ENCODE data around the gene MAGI1.
"Not testable (repeated sequence)": the region's sequence is repeated elsewhere in the genome, so short reads cannot be mapped to it uniquely, and the experiment has no call there.

MAGI1 gene

DNA sequence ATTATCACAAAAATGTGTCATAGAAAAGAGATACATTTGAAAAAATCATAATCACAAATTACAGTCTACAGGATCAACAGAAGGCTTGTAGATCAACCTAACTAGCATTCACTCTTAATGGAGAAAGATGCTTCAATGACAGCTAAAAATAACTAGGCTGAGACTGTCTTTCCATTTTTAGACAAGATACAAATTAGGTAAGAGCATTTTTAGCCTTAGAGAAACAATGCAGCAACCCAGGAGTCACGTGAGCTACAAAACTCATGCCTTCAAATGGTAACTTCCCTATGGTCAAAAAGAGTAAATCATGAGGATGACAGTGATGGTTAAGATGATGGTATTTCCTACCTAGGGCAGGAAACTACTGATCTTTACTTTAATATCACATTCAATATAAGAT lies 415.4 kb downstream of the MAGI1 start:
- H3K4me3 ChIP-seq (ENCODE audit: low read length): no peak overlapping the region
- no peak overlapping the region for H3K9ac ChIP-seq (ENCODE audit: low read length)
- no peaks in the 10 kb centered on the region for H3K36me3 ChIP-seq (ENCODE audit: control insufficient read depth, insufficient read depth, low read length)
- no peaks in the 10 kb centered on the region for H3K27me3 ChIP-seq (ENCODE audit: control insufficient read depth, insufficient read depth, low read length)
- H3K4me1 ChIP-seq (ENCODE audit: control insufficient read depth, insufficient read depth, low read length): no peaks in the 10 kb centered on the region
- no peak overlapping the region for H3K27ac ChIP-seq (ENCODE audit: low read depth, low read length)

DNA sequence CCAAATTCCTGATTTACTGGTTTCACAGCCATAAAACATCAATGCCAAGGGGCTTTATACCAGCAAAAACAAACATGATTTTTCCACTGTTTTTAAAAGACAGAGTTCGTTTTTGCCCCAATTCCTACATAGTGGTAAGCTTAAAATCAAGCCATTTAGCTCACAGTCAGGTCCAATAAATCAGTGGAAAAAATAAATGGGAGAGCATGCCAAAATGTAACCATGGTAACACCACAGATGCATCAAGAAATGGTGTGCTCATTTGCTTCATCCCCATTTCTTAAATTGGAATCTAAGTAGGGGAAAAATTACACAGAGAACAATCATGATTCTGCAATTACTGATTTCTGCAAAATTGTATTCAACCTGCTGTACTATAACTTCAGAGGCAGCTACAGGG lies 418.8 kb downstream of the MAGI1 start:
- no peak overlapping the region for H3K27ac ChIP-seq (ENCODE audit: low read depth, low read length)
- no peak overlapping the region for H3K4me3 ChIP-seq (ENCODE audit: low read length)
- no peaks in the 10 kb centered on the region for H3K36me3 ChIP-seq (ENCODE audit: control insufficient read depth, insufficient read depth, low read length)
- no peaks in the 10 kb centered on the region for H3K4me1 ChIP-seq (ENCODE audit: control insufficient read depth, insufficient read depth, low read length)
- no peaks in the 10 kb centered on the region for H3K27me3 ChIP-seq (ENCODE audit: control insufficient read depth, insufficient read depth, low read length)
- no peak overlapping the region for H3K9ac ChIP-seq (ENCODE audit: low read length)

GRCh38 chr3:65619451-65619881 lies 419.3 kb downstream of the MAGI1 start:
- no peaks in the 10 kb centered on the region for H3K36me3 ChIP-seq (ENCODE audit: control insufficient read depth, insufficient read depth, low read length)
- H3K9ac ChIP-seq (ENCODE audit: low read length): no peak overlapping the region
- no peak overlapping the region for H3K4me3 ChIP-seq (ENCODE audit: low read length)
- H3K4me1 ChIP-seq (ENCODE audit: control insufficient read depth, insufficient read depth, low read length): no peaks in the 10 kb centered on the region
- H3K27ac ChIP-seq (ENCODE audit: low read depth, low read length): no peak overlapping the region
- no peaks in the 10 kb centered on the region for H3K27me3 ChIP-seq (ENCODE audit: control insufficient read depth, insufficient read depth, low read length)

DNA sequence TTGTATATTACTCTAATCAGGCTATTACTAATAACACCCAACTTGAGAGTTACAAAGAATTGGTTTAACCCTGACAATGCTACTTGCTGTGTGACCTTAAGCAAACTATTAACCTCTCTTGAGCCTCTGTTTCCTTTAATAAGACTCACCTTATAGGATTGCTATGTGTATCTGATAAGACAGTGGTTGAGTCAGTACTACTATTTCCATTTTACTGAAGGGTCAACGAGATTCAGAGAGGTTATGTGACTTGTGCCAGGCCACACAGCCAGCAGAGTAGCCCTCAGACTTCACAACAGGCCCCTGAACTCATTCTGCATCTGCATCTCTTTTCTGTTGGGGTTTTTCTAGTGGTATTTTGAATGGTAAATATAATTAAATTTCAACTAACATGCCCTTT lies 420.1 kb downstream of the MAGI1 start:
- Histone ChIP-seq H3K9ac (ENCODE audit: low read length) (no peak overlapping the region), H3K27me3 (ENCODE audit: control insufficient read depth, insufficient read depth, low read length) (no peaks in the 10 kb centered on the region), H3K36me3 (ENCODE audit: control insufficient read depth, insufficient read depth, low read length) (no peaks in the 10 kb centered on the region), H3K27ac (ENCODE audit: low read depth, low read length) (no peak overlapping the region), H3K4me1 (ENCODE audit: control insufficient read depth, insufficient read depth, low read length) (no peaks in the 10 kb centered on the region), H3K4me3 (ENCODE audit: low read length) (no peak overlapping the region)

DNA sequence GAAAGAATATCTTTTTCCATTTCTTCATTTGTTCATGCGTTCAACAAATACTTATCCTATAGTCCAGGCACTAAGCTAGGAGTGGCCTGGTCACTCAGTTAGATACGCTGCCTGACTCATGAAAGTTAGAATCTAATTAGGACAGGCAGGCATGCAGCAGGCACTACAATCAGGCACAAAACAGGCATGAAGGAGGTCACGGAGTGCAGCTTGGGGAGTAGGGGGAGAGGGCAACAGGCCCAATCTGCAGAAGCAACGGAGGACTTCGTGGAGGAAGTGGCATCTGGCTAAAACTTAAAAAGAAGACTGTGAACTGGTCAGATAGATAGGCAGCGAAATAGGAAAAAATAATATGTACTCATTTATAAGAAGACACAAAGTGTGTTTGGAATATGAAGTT lies 420.9 kb downstream of the MAGI1 start:
- Histone ChIP-seq H3K27me3 (ENCODE audit: control insufficient read depth, insufficient read depth, low read length) (no peaks in the 10 kb centered on the region), H3K9ac (ENCODE audit: low read length) (no peak overlapping the region), H3K4me1 (ENCODE audit: control insufficient read depth, insufficient read depth, low read length) (no peaks in the 10 kb centered on the region), H3K4me3 (ENCODE audit: low read length) (no peak overlapping the region), H3K27ac (ENCODE audit: low read depth, low read length) (no peak overlapping the region), H3K36me3 (ENCODE audit: control insufficient read depth, insufficient read depth, low read length) (no peaks in the 10 kb centered on the region)

DNA sequence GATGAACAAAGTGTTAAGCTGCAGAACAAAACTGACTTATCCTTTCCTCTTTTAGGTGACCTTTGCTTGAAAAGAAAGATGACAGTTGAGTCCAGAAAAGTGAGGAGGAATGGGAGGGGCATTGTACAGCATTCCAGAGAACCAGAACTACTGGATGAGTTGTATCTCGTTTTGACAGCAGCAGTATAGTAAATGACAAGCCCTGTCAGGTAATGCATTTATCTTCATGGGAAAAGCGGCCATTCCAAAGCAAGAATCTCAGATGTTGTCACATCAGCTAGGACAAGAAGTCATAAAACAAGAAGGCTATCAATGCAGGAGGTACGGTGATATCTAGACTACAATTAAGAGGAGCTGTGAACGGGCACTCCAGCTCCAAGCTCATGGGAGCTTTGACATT lies 421.5 kb downstream of the MAGI1 start:
- H3K9ac ChIP-seq (ENCODE audit: low read length): no peak overlapping the region
- H3K27me3 ChIP-seq (ENCODE audit: control insufficient read depth, insufficient read depth, low read length): no peaks in the 10 kb centered on the region
- no peak overlapping the region for H3K27ac ChIP-seq (ENCODE audit: low read depth, low read length)
- no peak overlapping the region for H3K4me3 ChIP-seq (ENCODE audit: low read length)
- H3K4me1 ChIP-seq (ENCODE audit: control insufficient read depth, insufficient read depth, low read length): no peaks in the 10 kb centered on the region
- H3K36me3 ChIP-seq (ENCODE audit: control insufficient read depth, insufficient read depth, low read length): no peaks in the 10 kb centered on the region

GRCh38 chr3:65616563-65616962 lies 422.2 kb downstream of the MAGI1 start:
- no peaks in the 10 kb centered on the region for H3K27me3 ChIP-seq (ENCODE audit: control insufficient read depth, insufficient read depth, low read length)
- H3K4me3 ChIP-seq (ENCODE audit: low read length): no peak overlapping the region
- no peak overlapping the region for H3K9ac ChIP-seq (ENCODE audit: low read length)
- H3K27ac ChIP-seq (ENCODE audit: low read depth, low read length): no peak overlapping the region
- no peaks in the 10 kb centered on the region for H3K36me3 ChIP-seq (ENCODE audit: control insufficient read depth, insufficient read depth, low read length)
- H3K4me1 ChIP-seq (ENCODE audit: control insufficient read depth, insufficient read depth, low read length): no peaks in the 10 kb centered on the region

DNA sequence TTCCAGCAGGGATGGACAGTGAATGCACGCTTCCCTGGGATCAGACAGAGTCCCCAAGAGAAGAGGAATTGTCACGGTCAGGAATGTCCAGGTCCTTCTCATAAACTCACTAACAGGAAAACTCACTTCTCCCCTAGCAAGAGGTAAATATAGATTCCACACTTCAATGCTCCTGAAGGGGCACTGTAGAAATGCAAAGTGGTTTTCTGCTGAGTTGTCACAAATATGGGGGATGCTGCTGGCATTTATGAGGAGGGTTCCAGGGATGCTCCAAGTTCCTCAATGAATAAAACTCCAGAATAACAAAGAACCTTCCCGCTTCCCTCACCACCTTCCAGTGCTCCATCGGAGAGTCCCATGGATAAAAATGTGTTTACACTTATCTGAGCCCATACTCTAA lies 423.4 kb downstream of the MAGI1 start:
- H3K27me3 ChIP-seq (ENCODE audit: control insufficient read depth, insufficient read depth, low read length): no peaks in the 10 kb centered on the region
- no peak overlapping the region for H3K4me3 ChIP-seq (ENCODE audit: low read length)
- H3K36me3 ChIP-seq (ENCODE audit: control insufficient read depth, insufficient read depth, low read length): no peaks in the 10 kb centered on the region
- H3K9ac ChIP-seq (ENCODE audit: low read length): no peak overlapping the region
- H3K27ac ChIP-seq (ENCODE audit: low read depth, low read length): no peak overlapping the region
- H3K4me1 ChIP-seq (ENCODE audit: control insufficient read depth, insufficient read depth, low read length): no peaks in the 10 kb centered on the region

DNA sequence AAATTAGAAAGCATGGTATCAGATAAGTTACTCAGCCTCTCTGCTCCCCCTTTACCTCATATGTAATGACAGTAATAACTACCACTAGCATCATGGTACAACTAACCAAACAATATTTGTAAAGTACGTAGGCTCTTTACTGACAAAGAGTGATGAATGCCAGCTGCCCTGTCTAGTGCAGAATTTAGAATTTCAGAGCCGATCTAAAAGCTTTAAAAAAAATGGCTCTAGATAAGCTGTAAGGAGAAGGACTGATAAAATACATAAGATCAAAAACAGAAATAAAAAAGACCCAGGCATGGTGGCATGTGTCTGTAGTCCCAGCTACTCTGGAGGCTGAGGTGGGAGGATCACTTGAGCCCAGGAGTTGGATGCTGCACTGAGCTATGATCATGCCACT lies 424.1 kb downstream of the MAGI1 start:
- Histone ChIP-seq H3K4me3 (ENCODE audit: low read length) (no peak overlapping the region), H3K9ac (ENCODE audit: low read length) (no peak overlapping the region), H3K27me3 (ENCODE audit: control insufficient read depth, insufficient read depth, low read length) (no peaks in the 10 kb centered on the region), H3K36me3 (ENCODE audit: control insufficient read depth, insufficient read depth, low read length) (no peaks in the 10 kb centered on the region), H3K4me1 (ENCODE audit: control insufficient read depth, insufficient read depth, low read length) (no peaks in the 10 kb centered on the region), H3K27ac (ENCODE audit: low read depth, low read length) (no peak overlapping the region)

DNA sequence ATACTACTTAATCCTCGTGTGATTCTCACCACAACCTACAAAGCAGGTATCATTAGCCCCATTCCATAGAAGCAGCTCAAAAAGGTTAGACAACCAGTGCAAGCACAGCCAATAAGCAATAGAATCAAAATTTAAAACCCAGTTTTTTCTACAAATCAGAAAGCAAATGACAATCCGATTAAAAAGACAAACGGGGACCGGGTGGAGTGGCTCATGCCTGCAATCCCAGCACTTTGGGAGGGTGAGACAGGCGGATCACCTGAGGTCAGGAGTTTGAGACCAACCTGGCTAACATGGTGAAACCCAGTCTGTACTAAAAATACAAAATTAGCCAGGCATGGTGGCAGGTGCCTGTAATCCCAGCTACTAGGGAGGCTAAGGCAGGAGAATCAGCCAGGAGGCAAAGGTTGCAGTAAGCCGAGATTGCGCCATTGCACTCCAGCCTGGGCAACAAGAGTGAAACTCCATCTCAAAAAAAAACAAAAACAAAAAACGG lies 430.7 kb downstream of the MAGI1 start:
- not testable (repeated sequence) for H3K4me1 ChIP-seq (ENCODE audit: control insufficient read depth, insufficient read depth, low read length); H3K27ac ChIP-seq (ENCODE audit: low read depth, low read length); H3K9ac ChIP-seq (ENCODE audit: low read length); H3K27me3 ChIP-seq (ENCODE audit: control insufficient read depth, insufficient read depth, low read length); H3K4me3 ChIP-seq (ENCODE audit: low read length); H3K36me3 ChIP-seq (ENCODE audit: control insufficient read depth, insufficient read depth, low read length)

DNA sequence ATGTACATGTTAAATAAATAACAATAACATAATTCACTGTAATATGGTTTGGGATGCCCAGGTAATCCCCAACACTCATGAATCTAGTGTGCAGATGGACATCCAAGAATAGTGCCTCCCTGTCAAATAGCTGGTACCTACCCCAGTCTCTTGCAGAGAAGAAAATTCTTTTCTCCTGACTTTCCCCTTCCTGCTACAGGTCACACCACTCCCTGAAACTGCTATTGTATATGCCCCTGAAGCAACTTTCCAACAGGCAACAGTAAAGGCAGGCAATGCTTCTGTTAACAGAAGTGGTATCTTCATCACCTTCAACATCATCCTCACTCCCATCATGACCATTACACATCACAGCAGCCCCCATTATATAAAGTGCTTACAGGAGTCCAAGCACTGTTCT lies 431.6 kb downstream of the MAGI1 start:
- Histone ChIP-seq H3K4me3 (ENCODE audit: low read length) (no peak overlapping the region), H3K27me3 (ENCODE audit: control insufficient read depth, insufficient read depth, low read length) (no peaks in the 10 kb centered on the region), H3K27ac (ENCODE audit: low read depth, low read length) (no peak overlapping the region), H3K36me3 (ENCODE audit: control insufficient read depth, insufficient read depth, low read length) (no peaks in the 10 kb centered on the region), H3K4me1 (ENCODE audit: control insufficient read depth, insufficient read depth, low read length) (peaks cover 2% of the 10 kb centered on the region), H3K9ac (ENCODE audit: low read length) (no peak overlapping the region)

DNA sequence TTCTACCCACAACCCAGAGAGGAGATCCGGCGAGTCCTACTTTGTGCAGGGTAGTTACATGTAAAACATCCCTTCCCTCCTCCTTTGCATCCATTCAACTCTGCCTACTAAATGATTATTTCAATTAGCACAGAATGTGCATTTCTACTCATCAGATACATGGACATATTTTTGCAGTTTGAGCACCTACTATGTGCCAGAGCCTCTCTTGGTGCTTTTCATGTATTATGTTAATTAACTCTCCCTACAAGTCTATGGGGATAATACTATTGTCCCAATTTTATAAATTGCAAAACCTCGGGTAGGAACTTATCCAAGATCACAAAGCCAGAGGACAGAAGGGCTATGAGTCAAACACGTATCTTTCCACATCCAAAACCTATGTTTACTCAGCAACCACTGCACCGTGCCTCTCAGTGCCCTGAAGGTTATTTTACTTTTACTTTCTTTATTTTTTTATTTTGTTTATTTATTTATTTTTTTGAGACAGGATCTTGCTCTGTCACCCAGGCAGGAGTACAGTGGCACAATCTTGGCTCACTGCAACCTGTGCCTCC lies 432.8 kb downstream of the MAGI1 start:
- Histone ChIP-seq H3K9ac (ENCODE audit: low read length) (no peak overlapping the region), H3K4me1 (ENCODE audit: control insufficient read depth, insufficient read depth, low read length) (peaks cover 2% of the 10 kb centered on the region), H3K4me3 (ENCODE audit: low read length) (no peak overlapping the region), H3K36me3 (ENCODE audit: control insufficient read depth, insufficient read depth, low read length) (no peaks in the 10 kb centered on the region), H3K27ac (ENCODE audit: low read depth, low read length) (no peak overlapping the region), H3K27me3 (ENCODE audit: control insufficient read depth, insufficient read depth, low read length) (no peaks in the 10 kb centered on the region)

- peaks cover 2% of the 10 kb centered on the region for H3K4me1 ChIP-seq (ENCODE audit: control insufficient read depth, insufficient read depth, low read length)
Measured at GRCh38 chr3:65604863-65605526, 433.7 kb downstream of the MAGI1 start.

More at GRCh38 chr3:65604863-65605526, 433.7 kb downstream of the MAGI1 start:
- no peaks in the 10 kb centered on the region for H3K27me3 ChIP-seq (ENCODE audit: control insufficient read depth, insufficient read depth, low read length)
- no peak overlapping the region for H3K4me3 ChIP-seq (ENCODE audit: low read length)
- no peak overlapping the region for H3K27ac ChIP-seq (ENCODE audit: low read depth, low read length)
- no peaks in the 10 kb centered on the region for H3K36me3 ChIP-seq (ENCODE audit: control insufficient read depth, insufficient read depth, low read length)
- no peak overlapping the region for H3K9ac ChIP-seq (ENCODE audit: low read length)
